ENCODE data around the gene CLEC3B.
"Not testable (repeated sequence)": the region's sequence is repeated elsewhere in the genome, so short reads cannot be mapped to it uniquely, and the experiment has no call there.

Gene CLEC3B

GRCh38 chr3:45075821-45076625 lies 49.9 kb downstream of the CLEC3B start:
- no peak for DNase-seq (ENCODE audit: low read depth, low spot score)
- Histone ChIP-seq H3K27ac (no peak overlapping the region), H3K9ac (ENCODE audit: insufficient read length) (no peak overlapping the region), H3K36me3 (ENCODE audit: insufficient read depth, low read length) (no peaks in the 10 kb centered on the region), H3K4me3 (no peak overlapping the region), H3K9me3 (ENCODE audit: low read depth, low read length) (no peaks in the 10 kb centered on the region)
- TF ChIP-seq FOXP2 (optimal IDR thresholded peaks at IDR 0.05; ENCODE audit: control extremely low read depth, extremely low read length, insufficient read depth) (no peak), POLR2AphosphoS5 (IDR thresholded peaks at IDR 0.05; ENCODE audit: borderline replicate concordance, low read depth, low read length) (no peak), EZH2 (IDR thresholded peaks at IDR 0.05) (no peak)

DNA sequence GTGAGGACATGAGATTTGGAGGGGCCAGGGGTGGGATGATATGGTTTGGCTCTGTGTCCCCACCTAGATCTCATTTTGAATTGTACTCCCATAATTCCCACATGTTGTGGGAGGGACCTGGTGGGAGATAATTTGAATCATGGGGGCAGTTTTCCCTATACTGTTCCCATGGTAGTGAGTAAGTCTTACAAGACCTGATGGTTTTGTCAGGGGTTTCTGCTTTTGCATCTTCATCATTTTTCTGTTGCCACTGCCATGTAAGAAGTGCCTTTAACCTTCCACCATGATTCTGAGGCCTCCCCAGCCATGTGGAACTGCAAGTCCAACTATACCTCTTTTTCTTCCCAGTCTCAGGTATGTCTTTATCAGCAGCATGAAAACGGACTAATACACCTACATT lies 52.2 kb downstream of the CLEC3B start:
- H3K4me3 ChIP-seq; DNase-seq (ENCODE audit: low read depth, low spot score); H3K27ac ChIP-seq; H3K9me3 ChIP-seq (ENCODE audit: low read depth, low read length); H3K9ac ChIP-seq (ENCODE audit: insufficient read length); H3K36me3 ChIP-seq (ENCODE audit: insufficient read depth, low read length): not testable (repeated sequence)

- DNase-seq (ENCODE audit: low read depth, low spot score) = no peak
Measured at GRCh38 chr3:45078910-45079522, 52.9 kb downstream of the CLEC3B start.

DNA sequence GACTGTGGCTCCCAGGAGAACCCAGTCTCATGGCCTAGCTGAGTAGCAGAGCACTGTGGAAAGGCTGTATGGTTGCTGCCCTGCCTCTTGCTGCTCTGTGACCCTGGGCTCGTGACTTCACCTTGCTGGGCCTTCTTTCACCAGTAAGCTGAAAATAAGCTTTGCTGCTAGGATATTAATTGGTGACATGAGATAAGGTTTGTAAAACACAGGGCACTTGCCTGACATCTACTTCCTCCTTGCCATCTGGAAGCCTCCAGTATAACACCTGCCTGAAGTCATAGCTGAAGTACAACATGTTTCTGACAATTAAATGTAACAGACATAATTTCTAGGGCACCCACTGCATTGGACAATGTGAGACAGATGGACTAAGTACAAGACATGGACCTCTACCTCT lies 53.6 kb downstream of the CLEC3B start:
- H3K36me3 ChIP-seq (ENCODE audit: insufficient read depth, low read length) = no peaks in the 10 kb centered on the region
- H3K9me3 ChIP-seq (ENCODE audit: low read depth, low read length) = no peaks in the 10 kb centered on the region
- DNase-seq (ENCODE audit: low read depth, low spot score) = no peak
- H3K9ac ChIP-seq (ENCODE audit: insufficient read length) = no peak overlapping the region
- no peak overlapping the region for H3K4me3 ChIP-seq
- no peak overlapping the region for H3K27ac ChIP-seq
- TF ChIP-seq POLR2AphosphoS5 (IDR thresholded peaks at IDR 0.05; ENCODE audit: borderline replicate concordance, low read depth, low read length) (no peak), FOXP2 (optimal IDR thresholded peaks at IDR 0.05; ENCODE audit: control extremely low read depth, extremely low read length, insufficient read depth) (no peak), EZH2 (IDR thresholded peaks at IDR 0.05) (no peak)

More at GRCh38 chr3:45078910-45079522, 52.9 kb downstream of the CLEC3B start:
- no peaks in the 10 kb centered on the region for H3K36me3 ChIP-seq (ENCODE audit: insufficient read depth, low read length)
- H3K27ac ChIP-seq = no peak overlapping the region
- no peak overlapping the region for H3K4me3 ChIP-seq
- H3K9ac ChIP-seq (ENCODE audit: insufficient read length) = no peak overlapping the region
- H3K9me3 ChIP-seq (ENCODE audit: low read depth, low read length) = no peaks in the 10 kb centered on the region
- TF ChIP-seq EZH2 (IDR thresholded peaks at IDR 0.05) (no peak), POLR2AphosphoS5 (IDR thresholded peaks at IDR 0.05; ENCODE audit: borderline replicate concordance, low read depth, low read length) (no peak), FOXP2 (optimal IDR thresholded peaks at IDR 0.05; ENCODE audit: control extremely low read depth, extremely low read length, insufficient read depth) (no peak)

DNA sequence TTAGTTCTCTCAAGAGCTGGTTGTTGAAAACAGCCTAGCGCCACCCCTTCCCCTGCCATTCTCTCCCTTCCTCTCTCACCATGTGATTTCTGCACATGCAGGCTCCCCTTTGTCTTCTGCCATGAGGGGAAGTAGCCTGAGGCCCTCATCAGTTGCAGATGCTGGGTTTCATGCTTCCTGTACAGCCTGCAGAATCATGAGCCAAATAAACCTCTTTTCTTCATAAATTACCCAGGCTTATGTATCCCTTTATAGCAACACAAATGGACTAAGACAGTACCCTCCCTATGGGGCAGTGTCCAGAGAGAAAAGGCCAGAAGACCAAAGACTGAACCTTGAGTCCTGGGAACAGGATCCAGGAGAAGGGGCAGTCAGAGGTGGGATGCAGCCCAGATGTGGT lies 54.7 kb downstream of the CLEC3B start:
- H3K27ac ChIP-seq = no peak overlapping the region
- no peak for DNase-seq (ENCODE audit: low read depth, low spot score)
- TF ChIP-seq FOXP2 (optimal IDR thresholded peaks at IDR 0.05; ENCODE audit: control extremely low read depth, extremely low read length, insufficient read depth) = no peak
- no peak for TF ChIP-seq EZH2 (IDR thresholded peaks at IDR 0.05)
- TF ChIP-seq POLR2AphosphoS5 (IDR thresholded peaks at IDR 0.05; ENCODE audit: borderline replicate concordance, low read depth, low read length) = no peak
- no peak overlapping the region for H3K4me3 ChIP-seq
- no peaks in the 10 kb centered on the region for H3K36me3 ChIP-seq (ENCODE audit: insufficient read depth, low read length)
- H3K9ac ChIP-seq (ENCODE audit: insufficient read length) = no peak overlapping the region
- H3K9me3 ChIP-seq (ENCODE audit: low read depth, low read length) = no peaks in the 10 kb centered on the region

DNA sequence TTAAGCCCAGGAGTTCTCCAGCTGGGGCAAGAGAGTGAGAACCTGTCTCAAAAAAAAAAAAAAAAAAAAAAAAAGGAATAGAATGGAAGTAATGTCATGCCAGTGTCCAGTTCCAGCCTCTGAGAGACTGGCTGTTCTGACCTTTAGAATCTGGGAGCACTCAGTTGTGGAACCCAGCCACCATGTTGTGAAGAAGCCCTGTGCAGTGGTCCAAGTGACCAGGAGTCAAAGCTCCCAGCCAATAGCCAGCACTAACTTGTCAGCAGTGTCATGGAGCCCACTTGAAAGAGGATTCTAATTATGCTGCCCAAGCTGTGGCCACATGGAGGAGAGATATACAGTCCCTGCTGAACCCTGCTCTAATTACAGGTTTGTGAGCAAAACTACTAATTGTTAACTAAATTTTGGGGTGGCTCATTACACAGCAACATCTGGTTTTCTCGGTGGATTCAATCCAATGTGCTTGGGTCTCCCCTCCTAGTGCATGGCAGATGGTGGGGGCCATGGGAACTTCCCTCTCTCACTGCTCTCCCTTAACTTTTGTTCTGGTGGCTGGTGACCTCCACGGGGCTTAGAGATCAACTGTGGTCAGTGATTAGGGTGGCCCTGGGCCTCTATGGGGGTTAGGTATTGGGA lies 55.5 kb downstream of the CLEC3B start:
- Histone ChIP-seq H3K4me3 (no peak overlapping the region), H3K36me3 (ENCODE audit: insufficient read depth, low read length) (no peaks in the 10 kb centered on the region), H3K27ac (no peak overlapping the region), H3K9ac (ENCODE audit: insufficient read length) (no peak overlapping the region), H3K9me3 (ENCODE audit: low read depth, low read length) (no peaks in the 10 kb centered on the region)
- TF ChIP-seq EZH2 (IDR thresholded peaks at IDR 0.05) (no peak), POLR2AphosphoS5 (IDR thresholded peaks at IDR 0.05; ENCODE audit: borderline replicate concordance, low read depth, low read length) (no peak), FOXP2 (optimal IDR thresholded peaks at IDR 0.05; ENCODE audit: control extremely low read depth, extremely low read length, insufficient read depth) (no peak)
- DNase-seq (ENCODE audit: low read depth, low spot score) = no peak

DNA sequence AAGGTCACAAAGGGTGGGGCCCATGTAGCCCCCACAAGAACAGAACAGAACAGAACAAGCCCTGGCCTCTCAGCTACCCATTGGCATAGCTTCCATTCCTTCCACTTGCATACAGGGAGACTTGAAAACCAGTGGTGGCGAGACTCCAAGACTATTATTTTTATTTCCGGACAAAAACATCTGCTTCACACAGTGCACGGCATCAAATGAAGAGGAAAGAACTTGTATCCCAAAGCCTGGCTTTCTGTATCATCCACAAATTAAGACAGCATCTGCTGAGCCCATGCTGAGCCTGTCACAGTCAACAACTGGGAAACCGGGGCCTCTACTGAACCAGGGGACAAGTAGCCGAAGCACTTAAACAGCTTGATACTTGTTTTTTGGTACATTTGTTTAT lies 56.0 kb downstream of the CLEC3B start:
- TF ChIP-seq FOXP2 (optimal IDR thresholded peaks at IDR 0.05; ENCODE audit: control extremely low read depth, extremely low read length, insufficient read depth) (no peak), EZH2 (IDR thresholded peaks at IDR 0.05) (no peak), POLR2AphosphoS5 (IDR thresholded peaks at IDR 0.05; ENCODE audit: borderline replicate concordance, low read depth, low read length) (no peak)
- Histone ChIP-seq H3K27ac (no peak overlapping the region), H3K9ac (ENCODE audit: insufficient read length) (no peak overlapping the region), H3K9me3 (ENCODE audit: low read depth, low read length) (no peaks in the 10 kb centered on the region), H3K36me3 (ENCODE audit: insufficient read depth, low read length) (no peaks in the 10 kb centered on the region), H3K4me3 (no peak overlapping the region)
- no peak for DNase-seq (ENCODE audit: low read depth, low spot score)

GRCh38 chr3:45083023-45083422 lies 56.9 kb downstream of the CLEC3B start:
- Histone ChIP-seq H3K27ac (no peak overlapping the region), H3K4me3 (no peak overlapping the region), H3K9me3 (ENCODE audit: low read depth, low read length) (no peaks in the 10 kb centered on the region), H3K9ac (ENCODE audit: insufficient read length) (no peak overlapping the region), H3K36me3 (ENCODE audit: insufficient read depth, low read length) (no peaks in the 10 kb centered on the region)
- TF ChIP-seq EZH2 (IDR thresholded peaks at IDR 0.05) (no peak), FOXP2 (optimal IDR thresholded peaks at IDR 0.05; ENCODE audit: control extremely low read depth, extremely low read length, insufficient read depth) (no peak), POLR2AphosphoS5 (IDR thresholded peaks at IDR 0.05; ENCODE audit: borderline replicate concordance, low read depth, low read length) (no peak)
- DNase-seq (ENCODE audit: low read depth, low spot score) = no peak

Measured in SK-N-MC (cell line).